Colon (tissue), 2 donors: ENCODE results near the gene PTPRN2.
"Not testable (repeated sequence)": the region's sequence is repeated elsewhere in the genome, so short reads cannot be mapped to it uniquely, and the experiment has no call there.

ENCODE experiments used
- FAIRE-seq: peaks from 2 replicates; lab custom pipeline; 2012; peaks lifted over from hg19 to GRCh38; lab: Jason Lieb, UNC
- donor health status: control.
- donor health status: control.

The PTPRN2 gene

DNA sequence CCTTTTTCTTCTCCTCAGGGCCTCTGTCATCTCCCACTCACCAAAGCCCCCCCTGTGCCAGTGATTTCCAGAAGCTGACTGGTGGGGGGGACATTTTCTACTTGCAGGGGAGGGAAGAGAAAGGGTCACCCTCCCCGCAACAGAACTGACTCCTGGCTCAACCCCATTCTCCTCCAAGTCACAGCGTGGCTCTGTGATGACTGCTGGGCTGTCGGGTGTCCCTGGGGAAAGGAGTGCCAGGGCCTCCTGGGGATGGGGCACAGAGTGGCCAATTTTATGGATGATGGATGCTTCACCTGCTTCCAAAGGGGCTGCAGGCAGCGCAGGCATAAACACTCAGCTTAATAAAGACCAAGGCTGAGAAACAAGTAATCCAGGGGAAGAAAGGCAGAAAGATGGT lies 523.0 kb downstream of the PTPRN2 start:
- FAIRE-seq, result no peak

DNA sequence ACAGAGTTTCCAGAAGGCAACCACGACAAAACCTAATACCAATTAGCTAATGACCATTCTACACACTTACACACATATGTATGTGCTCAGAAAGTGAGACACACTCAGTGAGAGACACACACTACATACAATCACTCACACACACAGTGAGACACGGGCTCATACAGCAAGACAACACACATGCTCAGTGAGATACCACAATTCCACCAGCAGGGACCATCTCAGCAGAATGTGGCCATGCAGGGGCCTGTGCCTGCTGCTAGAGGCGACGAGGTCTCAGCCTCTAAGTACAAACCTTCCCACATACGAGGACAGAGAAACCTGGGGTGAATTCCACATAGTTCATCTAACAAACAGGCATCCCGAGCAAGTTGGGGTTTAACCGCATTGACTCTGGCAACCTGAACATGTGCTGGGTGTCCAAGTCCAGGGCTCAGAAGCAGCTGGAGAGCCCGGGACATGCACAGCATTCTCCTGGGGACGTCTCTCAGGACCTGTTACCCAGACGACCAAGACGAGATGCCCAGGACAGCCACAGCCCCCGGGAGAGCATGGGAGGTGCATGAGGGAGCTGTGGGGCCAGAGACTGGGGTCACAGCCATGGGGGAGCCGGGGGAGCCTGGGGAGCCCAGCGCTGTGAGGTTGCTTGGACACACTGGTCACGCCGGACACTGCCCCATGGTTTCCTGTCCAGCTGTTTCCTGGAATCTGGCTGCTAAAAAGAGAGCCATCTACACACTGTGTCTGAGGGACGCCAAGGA lies 523.6 kb downstream of the PTPRN2 start:
- no peak for FAIRE-seq

DNA sequence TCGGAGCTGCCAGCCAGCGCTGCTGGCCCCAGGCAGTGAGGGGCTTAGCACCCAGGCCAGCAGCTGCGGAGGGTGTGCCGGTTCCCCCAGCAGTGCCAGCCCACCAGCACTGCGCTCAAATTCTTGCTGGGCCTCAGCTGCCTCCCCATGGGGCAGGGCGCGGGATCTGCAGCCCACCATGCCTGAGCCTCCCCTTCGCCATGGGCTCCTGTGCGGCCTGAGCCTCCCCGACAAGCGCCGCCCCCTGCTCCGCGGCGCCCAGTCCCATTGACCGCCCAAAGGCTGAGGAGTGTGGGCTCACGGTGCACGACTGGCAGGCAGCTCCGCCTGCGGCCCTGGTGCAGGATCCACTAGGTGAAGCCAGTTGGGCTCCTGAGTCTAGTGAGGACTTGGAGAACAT lies 525.0 kb downstream of the PTPRN2 start:
- no peak for FAIRE-seq

DNA sequence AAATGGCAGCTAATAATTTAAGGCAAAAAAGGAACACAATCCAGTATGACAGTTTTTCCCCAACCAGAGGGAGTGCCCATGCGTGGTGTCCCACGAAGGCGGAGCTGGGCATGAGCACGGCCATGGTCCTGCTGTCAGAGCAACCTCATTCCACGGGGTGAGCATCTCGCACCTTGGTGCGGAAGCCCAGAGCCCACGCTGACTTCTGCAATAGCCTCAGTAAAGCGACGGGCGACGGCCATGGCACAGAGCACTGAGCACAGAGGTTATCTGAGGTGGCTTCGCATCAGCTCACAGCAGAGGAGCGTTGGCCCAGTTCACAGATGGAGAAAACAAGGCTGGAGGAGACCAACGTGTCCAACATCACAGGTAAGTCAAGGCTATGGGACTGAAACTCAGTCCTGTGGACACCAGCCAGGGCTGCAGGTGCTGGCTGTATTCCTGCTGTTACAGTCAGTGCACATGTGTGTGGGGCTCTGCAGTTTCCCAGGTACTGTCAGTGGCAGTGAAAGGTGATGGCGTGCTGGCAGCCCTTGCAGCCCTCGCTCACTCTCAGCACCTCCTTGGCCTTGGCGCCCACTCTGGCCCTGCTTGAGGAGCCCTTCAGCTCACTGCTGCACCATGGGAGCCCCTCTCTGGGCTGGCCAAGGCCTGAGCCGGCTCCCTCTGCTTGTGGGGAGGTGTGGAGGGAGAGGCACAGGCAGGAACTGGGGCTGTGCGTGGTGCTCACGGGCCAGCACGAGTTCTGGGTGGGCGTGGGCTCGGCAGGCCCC lies 525.6 kb downstream of the PTPRN2 start:
- FAIRE-seq, result no peak

DNA sequence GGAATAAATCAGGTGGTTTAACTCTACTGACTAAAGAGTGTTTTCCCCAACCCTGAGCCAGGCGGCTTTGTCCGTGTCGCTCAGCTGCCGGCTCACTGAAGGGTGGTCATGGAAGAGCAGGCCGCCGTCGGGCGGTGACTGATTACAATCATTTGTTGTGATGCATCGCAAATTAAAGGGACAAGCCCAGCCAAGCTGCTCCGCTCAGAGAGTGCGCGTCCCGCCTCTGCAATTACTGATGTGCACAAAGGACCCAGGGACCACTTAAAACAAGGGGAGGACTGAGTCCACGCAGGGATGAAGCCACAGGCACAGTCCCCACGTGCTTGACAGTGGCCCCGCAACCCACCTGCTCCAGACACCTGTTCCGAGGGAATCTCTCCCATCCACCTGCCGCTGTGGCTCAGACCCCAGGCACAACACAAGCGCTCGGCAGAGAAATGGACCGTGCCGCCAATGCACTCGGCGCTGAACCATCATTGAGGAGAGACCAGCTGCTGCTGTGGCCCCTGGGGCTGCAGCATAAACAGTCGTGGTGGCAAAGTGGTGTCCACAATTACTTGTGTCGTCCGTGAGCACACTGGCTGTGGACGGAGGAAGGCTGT lies 526.5 kb downstream of the PTPRN2 start:
- FAIRE-seq, result no peak

DNA sequence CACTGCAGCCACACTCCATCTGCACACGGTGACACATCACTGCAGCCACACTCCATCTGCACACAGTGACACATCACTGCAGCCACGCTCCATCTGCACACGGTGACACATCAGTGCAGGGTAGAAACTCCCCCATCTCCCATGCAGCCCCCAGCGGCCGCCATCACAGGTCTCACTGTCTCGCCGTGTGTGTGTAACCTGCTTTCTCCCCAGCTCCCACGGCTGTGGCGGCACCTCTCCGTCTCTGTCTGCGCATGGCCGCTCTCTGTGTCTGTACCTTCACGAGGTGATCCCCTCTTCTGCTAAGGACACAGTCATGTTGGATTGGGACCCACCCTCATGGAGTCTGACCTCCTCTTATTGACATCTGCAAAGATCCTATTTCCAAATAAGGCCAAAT lies 527.4 kb downstream of the PTPRN2 start:
- FAIRE-seq, result no peak

DNA sequence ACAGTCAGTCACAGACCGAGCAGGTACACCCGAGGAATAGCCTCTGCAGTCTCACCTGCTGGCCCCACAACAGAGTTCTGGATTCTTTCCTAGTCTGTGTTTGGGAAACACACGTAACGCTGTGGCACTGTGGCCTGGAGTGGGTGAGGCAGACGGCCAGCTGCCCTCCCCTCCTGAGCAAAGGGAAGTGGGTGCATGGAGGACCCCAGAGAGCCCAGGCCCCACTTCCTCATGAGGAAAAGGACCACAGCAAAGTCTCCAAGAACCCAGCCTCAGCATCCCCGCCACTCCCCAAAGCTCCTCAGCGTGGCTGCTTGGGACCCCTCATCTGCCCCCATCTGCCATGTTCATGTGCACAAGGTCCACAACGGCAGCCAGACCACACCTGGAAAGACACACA lies 530.2 kb downstream of the PTPRN2 start:
- no peak for FAIRE-seq

DNA sequence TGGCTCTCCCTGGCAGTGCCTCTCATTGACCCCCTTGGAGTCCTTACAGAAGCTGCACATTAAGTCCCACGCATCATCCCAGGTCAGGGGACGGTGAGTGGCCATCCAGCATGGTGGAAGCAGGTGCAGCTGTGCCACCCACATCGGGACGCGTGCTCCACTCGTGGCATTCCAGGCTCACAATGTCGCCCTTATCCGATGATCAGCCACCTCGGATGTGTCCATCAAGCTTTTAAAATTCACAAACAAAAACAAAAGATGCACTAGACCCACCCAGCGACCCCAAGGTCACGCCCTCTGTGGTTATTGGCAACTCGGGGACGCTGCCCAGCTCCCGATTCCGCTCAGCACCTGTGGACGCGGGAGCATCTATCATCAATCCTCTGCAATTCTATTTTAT lies 530.9 kb downstream of the PTPRN2 start:
- no peak for FAIRE-seq

DNA sequence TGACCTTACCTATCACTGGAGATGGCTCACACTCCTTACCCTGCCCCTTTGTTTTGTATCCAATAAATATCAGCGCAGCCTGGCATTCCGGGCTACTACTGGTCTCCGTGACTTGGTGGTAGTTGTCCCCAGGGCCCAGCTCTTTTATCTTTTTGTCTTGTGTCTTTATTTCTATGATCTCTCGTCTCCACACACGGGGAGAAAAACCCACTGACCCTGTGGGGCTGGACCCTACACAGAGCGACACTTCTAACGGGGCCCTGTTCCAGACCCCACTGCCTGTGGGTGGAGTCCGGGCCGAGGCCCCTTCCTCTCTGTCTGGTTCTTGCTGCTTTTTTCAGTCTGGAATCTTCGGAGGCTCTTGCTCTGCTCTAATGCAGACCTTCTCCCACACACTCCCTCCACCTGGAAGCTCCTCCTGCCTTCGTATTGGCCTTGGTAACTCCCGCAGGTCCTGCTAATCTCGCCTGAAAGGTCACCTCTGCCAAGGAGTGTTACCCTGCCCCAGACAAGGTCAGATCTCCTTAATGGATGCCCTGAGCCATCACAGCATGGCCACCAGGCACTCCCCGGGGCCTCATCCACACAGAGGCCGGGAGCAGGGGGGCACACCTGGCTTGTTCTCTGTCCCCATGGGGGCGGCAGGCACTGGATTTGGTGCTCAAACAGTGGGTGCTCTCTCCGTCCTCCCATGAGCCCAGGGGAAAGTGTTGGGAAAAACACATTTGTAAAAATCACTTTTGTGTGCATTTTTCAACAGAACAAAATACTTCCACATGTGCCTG lies 531.7 kb downstream of the PTPRN2 start:
- no peak for FAIRE-seq

DNA sequence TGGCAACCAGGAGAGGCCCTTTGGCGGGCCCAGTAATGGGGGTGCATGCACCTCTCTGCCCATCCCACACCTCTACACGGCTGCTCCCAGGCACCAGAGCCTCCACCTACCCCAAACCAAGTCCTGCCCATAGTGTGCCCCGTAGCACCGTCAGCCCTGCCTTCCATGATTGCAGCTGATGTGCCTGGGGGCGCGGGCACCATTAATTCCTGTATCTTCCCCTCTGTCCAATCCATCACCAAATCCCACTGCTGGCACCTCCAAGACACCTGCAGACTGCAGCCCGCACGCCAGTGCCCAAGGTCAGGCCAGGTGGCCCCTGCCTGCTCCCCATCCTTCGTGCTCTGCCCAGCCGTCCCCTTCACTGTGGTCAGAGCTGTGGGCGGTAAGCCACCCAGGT lies 533.0 kb downstream of the PTPRN2 start:
- no peak for FAIRE-seq

DNA sequence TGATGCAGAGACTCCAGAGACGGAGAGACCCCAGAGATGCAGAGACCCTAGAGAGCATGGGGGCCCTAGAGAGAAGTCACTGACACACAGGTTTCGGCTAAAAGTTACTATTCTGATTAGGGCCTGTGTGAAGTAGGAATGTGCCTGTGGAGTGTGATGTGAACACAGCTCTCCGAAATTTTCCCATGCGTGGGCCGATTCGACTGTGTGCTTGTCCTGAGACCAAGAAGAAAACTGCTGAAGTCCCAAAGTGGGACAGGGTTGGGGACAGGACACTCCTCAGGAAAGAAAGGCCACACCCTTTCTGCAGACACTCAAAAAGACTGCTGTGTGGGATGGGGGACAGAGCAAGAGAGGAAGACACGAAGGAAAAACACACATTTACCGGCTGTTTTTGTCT lies 533.5 kb downstream of the PTPRN2 start:
- no peak for FAIRE-seq

DNA sequence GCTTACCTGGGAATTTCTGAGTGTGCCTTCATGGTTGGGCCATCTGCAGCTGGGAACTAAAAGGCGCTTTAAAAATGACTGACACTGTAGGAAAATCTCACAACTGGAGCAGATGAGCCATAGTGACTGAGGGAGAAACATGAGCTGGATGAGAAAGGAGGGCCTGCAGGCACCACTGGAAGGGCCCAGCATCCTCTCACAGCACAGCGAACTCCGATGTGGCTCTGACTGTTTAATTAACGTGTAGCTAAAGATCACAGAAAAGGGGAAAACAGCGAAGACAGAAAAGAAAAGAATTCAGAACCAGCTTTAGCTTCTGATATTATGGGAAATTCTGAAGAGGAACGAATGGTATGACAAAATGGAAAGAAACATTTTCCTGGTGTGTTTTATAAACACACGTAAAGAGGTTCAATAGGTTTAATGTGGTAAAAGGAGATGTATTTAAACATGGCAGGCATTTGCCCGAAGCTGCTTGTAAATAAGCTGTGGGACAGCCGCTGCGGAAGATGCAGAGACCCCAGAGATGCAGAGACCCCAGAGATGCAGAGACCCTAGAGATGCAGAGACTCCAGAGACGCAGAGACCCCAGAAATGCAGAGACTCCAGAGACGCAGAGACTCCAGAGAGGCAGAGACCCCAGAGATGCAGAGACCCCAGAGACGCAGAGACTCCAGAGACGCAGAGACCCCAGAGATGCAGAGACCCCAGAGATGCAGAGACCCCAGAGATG lies 534.3 kb downstream of the PTPRN2 start:
- no peak for FAIRE-seq

DNA sequence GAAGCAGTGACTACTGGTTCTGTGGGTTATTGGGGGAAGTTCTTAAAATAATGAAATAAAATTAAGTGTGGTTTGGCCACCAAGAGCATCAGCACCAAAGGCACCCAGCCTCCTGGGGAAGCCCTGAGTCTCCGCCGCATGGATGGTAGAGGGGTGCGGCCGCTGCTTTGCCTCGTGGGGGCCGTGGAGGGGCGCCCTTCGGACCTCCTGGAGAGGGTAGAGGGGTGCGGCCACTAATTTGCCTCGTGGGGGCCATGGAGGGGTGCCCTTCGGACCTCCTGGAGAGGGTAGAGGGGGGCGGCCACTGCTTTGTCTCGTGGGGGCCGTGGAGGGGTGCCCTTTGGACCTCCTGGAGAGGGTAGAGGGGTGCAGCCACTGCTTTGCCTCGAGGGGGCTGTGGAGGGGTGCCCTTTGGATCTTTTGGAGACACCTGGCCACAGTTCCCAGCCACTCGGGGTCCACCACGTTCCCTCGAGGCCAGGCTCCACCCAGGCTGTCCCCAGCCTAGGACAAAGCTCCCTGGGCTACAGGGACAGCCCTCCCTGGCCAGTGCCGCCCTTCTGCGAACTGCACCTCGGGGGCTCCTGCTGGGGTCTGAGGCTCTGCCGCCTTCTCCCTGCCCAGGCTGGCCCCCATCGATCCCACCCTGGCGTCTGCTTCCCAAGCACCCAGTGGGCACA lies 535.1 kb downstream of the PTPRN2 start:
- no peak for FAIRE-seq

DNA sequence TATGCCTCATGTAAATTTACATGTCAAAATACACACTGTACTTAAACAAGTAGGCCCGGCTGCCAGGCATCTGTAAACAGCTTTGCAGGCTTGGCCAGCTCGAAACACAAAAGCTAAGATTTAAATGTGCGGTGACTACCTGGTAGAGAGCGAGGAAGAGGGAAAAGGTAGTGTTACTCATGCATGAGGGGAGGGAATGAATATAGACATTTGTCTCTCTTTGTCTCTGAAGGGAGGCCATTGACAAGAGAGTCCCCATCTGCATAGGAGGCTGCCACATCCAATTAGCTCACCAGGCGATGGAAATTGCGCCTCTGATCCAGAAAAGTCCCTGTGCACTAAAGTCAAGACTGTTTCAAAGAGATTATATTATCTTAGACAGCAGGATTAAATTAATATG lies 535.8 kb downstream of the PTPRN2 start:
- no peak for FAIRE-seq

DNA sequence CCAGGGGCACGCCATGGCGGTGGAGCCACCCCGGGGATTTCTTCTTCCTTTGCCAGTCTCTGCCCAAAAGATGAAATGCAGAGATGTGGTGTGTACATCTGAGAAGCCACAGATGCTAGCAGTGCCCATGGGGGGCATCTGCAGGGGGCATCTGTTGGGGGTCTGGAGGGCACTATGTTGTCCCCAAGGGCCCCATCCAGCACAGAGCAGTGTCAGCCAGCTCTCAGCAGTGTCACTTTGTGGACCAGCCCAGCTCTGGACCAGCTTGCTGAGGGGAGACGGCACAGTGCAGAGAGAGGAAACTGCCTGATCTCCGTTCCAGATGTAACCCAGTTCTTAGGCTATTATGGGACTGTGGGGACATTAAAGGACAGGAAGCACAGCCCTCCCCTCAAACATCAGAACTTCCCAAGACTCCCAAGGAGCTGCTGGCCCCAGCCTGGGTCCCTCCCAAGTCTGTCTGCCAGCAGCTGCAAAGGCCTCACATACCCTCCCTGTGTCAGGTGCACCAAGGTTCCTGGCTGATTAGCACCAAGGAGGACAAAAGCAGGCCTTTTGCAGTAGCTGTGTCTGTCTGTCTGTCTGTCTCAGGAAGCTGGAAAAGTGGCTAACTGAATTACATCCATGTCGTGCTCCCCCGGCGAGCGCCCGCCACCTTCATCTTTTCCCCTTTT lies 536.5 kb downstream of the PTPRN2 start:
- no peak for FAIRE-seq

DNA sequence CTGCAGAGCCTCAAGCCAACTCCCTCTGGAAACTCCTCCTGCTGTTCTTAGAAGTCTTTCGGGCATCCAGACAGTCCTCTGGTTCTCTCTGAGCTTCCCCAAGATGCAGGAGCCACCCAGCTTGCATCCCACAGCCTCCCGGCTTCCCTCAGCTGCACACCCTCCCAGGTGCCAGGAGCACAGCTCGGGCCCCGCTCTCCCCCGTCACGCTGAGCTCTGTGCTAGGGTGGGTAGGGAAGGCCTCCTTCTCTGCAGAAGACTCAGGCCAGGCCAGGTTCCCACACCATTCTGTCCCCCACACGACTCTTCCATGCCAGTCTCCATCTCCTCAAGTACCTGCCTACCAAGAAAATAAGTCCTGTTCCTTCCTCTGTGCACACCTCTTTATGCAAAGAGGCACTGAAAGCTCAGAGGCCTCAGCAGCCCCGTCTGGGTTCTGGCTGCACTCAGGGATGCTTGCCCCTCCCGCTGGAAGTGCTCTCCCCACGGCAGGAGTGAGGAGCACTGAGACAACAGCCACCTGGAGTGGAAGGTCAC lies 537.1 kb downstream of the PTPRN2 start:
- FAIRE-seq, result no peak

DNA sequence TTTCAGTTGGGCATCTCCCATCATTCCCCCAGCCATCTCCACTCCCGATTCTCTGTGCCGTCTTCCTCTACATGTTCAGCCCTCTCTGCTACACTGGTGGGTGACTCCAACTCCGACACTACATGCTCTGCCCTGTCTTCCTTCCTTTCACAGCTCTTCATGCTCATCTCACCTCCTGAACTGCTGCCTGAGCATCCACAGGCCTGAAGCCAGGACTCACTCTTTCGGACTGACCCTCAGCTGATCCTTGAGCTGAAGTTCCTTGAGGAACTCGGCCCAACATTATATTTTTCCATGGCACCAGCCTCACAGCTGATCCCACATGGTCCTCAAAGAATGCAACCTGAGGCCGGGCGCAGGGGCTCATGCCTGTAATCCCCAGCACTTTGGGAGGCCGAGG lies 538.4 kb downstream of the PTPRN2 start:
- FAIRE-seq, result no peak

DNA sequence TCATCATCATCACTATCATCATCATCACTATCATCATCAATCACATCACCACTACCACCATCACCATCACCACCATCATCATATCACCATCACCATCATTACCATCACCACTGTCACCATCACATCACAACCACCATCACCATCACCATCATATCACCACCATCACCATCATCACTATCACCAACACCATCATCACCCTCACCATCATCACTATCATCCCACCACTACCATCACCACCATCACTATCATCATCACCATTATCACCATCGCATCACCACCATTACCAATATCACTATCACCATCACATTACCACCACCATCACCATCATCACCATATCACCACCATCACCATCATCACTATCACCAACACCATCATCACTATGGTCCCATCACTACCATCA lies 539.1 kb downstream of the PTPRN2 start:
- FAIRE-seq, result no peak

DNA sequence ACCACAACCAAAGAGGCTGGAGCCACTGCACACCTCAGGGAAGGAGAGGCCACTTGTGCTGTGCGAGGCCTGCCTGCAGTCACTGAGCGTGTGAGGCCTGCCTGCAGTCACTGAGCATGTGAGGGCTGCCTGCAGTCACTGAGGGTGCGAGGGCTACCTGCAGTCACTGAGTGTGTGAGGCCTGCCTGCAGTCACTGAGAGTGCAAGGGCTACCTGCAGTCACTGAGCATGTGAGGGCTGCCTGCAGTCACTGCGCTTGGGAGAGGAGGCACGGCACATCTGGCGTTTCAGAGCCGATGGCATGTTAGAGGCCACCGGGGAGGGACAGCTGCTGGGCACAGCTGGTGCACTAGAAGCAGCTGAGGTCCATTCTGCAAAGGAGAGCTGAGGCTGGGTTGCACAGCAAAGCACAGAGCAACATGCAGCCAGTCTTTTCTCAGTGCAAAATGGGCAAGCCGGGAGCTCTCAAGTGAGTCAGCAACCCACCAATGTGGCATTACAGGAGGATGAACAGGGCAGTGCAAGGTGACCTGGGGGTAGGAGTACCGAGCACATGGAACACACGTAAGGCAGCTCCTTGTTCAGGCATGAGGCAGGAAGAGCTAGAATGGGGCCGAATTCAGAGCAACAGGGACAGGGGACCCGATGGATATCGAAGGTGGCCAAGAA lies 540.1 kb downstream of the PTPRN2 start:
- no peak for FAIRE-seq

DNA sequence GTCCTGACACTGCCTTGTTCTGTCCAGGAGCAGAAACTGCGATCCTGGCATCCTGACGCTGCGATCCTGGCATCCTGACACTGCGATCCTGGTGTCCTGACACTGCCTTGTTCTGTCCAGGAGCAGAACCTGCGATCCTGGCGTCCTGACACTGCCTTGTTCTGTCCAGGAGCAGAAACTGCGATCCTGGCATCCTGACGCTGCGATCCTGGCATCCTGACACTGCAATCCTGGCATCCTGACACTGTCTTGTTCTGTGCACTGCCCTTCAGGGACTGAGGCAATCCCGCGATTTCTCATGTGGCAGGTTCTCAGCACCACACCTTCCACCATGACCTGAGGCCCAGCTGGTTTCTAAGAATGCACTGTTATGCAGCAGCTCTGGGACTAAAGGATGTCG lies 541.4 kb downstream of the PTPRN2 start:
- not testable (repeated sequence) for FAIRE-seq
